Sigmoid colon (tissue), 7 donors: Measurements from ENCODE around the gene NPHP4. TPM values are rescaled to one million over a fixed set of nuclear protein-coding genes. Genes with fewer than 3 reads are reported as not detected.
"Not testable (repeated sequence)": the region's sequence is repeated elsewhere in the genome, so short reads cannot be mapped to it uniquely, and the experiment has no call there.

Experiments
- DNase-seq: peaks from one replicate; pipeline ENCODE4 v3.0.0-alpha.2; 2019
- H3K27ac ChIP-seq, 4 donors: fragments of 200-600 bp; sonication (generic); one replicate each; pipeline ENCODE4 v1.5.1; 2016 to 2019; ENCODE audit warnings: mild to moderate bottlenecking in 1 of 4
- H3K27me3 ChIP-seq, 3 donors: fragments of 200-600 bp; sonication (generic); one replicate each; pipeline ENCODE4 v1.5.1; 2019; ENCODE audit warnings: mild to moderate bottlenecking in 1 of 3
- H3K36me3 ChIP-seq, 4 donors: fragments of 200-600 bp; sonication (generic); one replicate each; pipeline ENCODE4 v1.5.1; 2016 to 2019
- H3K4me1 ChIP-seq, 4 donors: fragments of 200-600 bp; sonication (generic); one replicate each; pipeline ENCODE4 v1.5.1; 2017 to 2019
- H3K4me3 ChIP-seq, 4 donors: fragments of 200-600 bp; sonication (generic); one replicate each; pipeline ENCODE4 v1.5.1; 2017 to 2019; ENCODE audit warnings: mild to moderate bottlenecking in 2 of 4, moderate library complexity in 1 of 4
- H3K9me3 ChIP-seq, 4 donors: fragments of 200-600 bp in 3 of 4; sonication (generic) in 3 of 4; one replicate each; pipeline versions ENCODE4 v1.5.1 to v1.6.1; 2013 to 2019
- CTCF ChIP-seq, 4 experiments: fragments of 450-650 bp in 3 of 4; fragments of 200-600 bp in 1 of 4; IDR thresholded peaks; one replicate each; pipeline ENCODE4 v1.5.1; 2016 to 2019; ENCODE audit warnings: antibody characterized with exemption in 4 of 4, mild to moderate bottlenecking in 3 of 4, moderate library complexity in 2 of 4
- EP300 ChIP-seq, 4 donors: sonication (generic); formaldehyde crosslinking; IDR thresholded peaks; one replicate each; pipeline ENCODE4 v1.6.1; 2017; ENCODE audit warnings: antibody characterized with exemption in 4 of 4
- POLR2A ChIP-seq, 2 donors: fragments of 450-650 bp; IDR thresholded peaks; one replicate each; pipeline ENCODE4 v1.6.1; 2016; ENCODE audit warnings: antibody characterized with exemption in 2 of 2, mild to moderate bottlenecking in 2 of 2, moderate library complexity in 2 of 2
- POLR2AphosphoS5 ChIP-seq, 4 donors: sonication (generic); formaldehyde crosslinking; IDR thresholded peaks; one replicate each; pipeline ENCODE4 v1.6.1; 2017; ENCODE audit warnings: antibody characterized with exemption in 4 of 4
- WGBS, 2 donors: extraction: QIAGEN DNeasy Blood & Tissue Kit; methylation state at CpG; one replicate each; pipeline ENCODE4 v1.1.7; 2013; 5-methylcytosine and 5-hydroxymethylcytosine counted together
- intact Hi-C: fragments of 100-400 bp; cut with DNase I; formaldehyde crosslinking; loops from one replicate; pipeline ENCODE4 v1.15.1; 2023
- polyA plus RNA-seq, 3 donors: library from polyadenylated mRNA; stranded (reverse); fragments of 200-250 nt; gene quantifications; one replicate each; pipeline ENCODE4 v1.2.3, GENCODE V29; 2013
- total RNA-seq, 4 donors: library from RNA; depleted of rRNA; stranded (reverse); fragments of >200 nt; gene quantifications; one replicate each; pipeline ENCODE4 v1.1.0, GENCODE V29; 2016
- donor health status: healthy with polysubstance abuse.
- donor health status: Bipolar disorder and iron deficiency.
- donor health status: healthy.

NPHP4 gene
- total and polyA plus RNA-seq, 7 donors: 0.60 to 12.2 (median 5.7) TPM

- WGBS, 2 donors: 75 to 93% methylated on average over 3 of the region's 3 CpGs
- H3K27ac ChIP-seq: no peak overlapping the region
- H3K4me3 ChIP-seq: no peak overlapping the region
- TF ChIP-seq CTCF (IDR thresholded peaks at IDR 0.05) (no peak), EP300 (IDR thresholded peaks at IDR 0.05) (no peak)
- DNase-seq: no peak
- intact Hi-C loops: no loop called here
- no peaks in the 10 kb centered on the region for H3K27me3 ChIP-seq
- H3K9me3 ChIP-seq: no peaks in the 10 kb centered on the region
- no peaks in the 10 kb centered on the region for H3K36me3 ChIP-seq
- H3K4me1 ChIP-seq: no peaks in the 10 kb centered on the region
These were observed 137.5 kb downstream of the NPHP4 start for GRCh38 chr1:5854754-5855153.

- H3K27ac ChIP-seq, H3K9me3 ChIP-seq, H3K27me3 ChIP-seq, H3K4me1 ChIP-seq, H3K4me3 ChIP-seq, intact Hi-C loops, H3K36me3 ChIP-seq, DNase-seq: not testable (repeated sequence)
- WGBS, 2 donors: 67 to 80% methylated on average over 5 of the region's 5 CpGs
These were observed 138.4 kb downstream of the NPHP4 start for GRCh38 chr1:5853858-5854257.

- intact Hi-C loops: no loop called here
- Histone ChIP-seq H3K27me3 (peaks cover 0 to 29% (median 15%) of the 10 kb centered on the region in 3 donors), H3K9me3 (no peaks in the 10 kb centered on the region), H3K36me3 (no peaks in the 10 kb centered on the region), H3K4me3 (no peak overlapping the region), H3K4me1 (no peaks in the 10 kb centered on the region), H3K27ac (no peak overlapping the region)
- TF ChIP-seq POLR2AphosphoS5 (IDR thresholded peaks at IDR 0.05) (no peak), CTCF (IDR thresholded peaks at IDR 0.05) (no peak), POLR2A (IDR thresholded peaks at IDR 0.05) (no peak), EP300 (IDR thresholded peaks at IDR 0.05) (no peak)
- DNase-seq: no peak
- 61 to 67% methylated on average over 8 of the region's 8 CpGs for WGBS, 2 donors
These were observed 141.7 kb downstream of the NPHP4 start for GRCh38 chr1:5850503-5850902.

GRCh38 chr1:5849550-5849949, 142.7 kb downstream of the NPHP4 start:
- Histone ChIP-seq H3K9me3 (no peaks in the 10 kb centered on the region), H3K27ac (no peak overlapping the region), H3K36me3 (no peaks in the 10 kb centered on the region), H3K27me3 (peaks cover 0 to 37% (median 20%) of the 10 kb centered on the region in 3 donors), H3K4me1 (no peaks in the 10 kb centered on the region), H3K4me3 (no peak overlapping the region)
- WGBS, 2 donors: 62 to 77% methylated on average over 4 of the region's 4 CpGs
- no peak for TF ChIP-seq EP300 (IDR thresholded peaks at IDR 0.05)
- TF ChIP-seq POLR2AphosphoS5 (IDR thresholded peaks at IDR 0.05): no peak
- TF ChIP-seq POLR2A (IDR thresholded peaks at IDR 0.05): no peak
- TF ChIP-seq CTCF (IDR thresholded peaks at IDR 0.05): no peak
- intact Hi-C loops: no loop called here
- DNase-seq: no peak

GRCh38 chr1:5847013-5847659, 145.1 kb downstream of the NPHP4 start:
- TF ChIP-seq EP300 (IDR thresholded peaks at IDR 0.05) (no peak), POLR2AphosphoS5 (IDR thresholded peaks at IDR 0.05) (no peak), POLR2A (IDR thresholded peaks at IDR 0.05) (no peak), CTCF (IDR thresholded peaks at IDR 0.05) (no peak)
- 33 to 39% methylated on average over 27 of the region's 27 CpGs for WGBS, 2 donors
- no peak for DNase-seq
- Histone ChIP-seq H3K4me1 (no peaks in the 10 kb centered on the region), H3K36me3 (no peaks in the 10 kb centered on the region), H3K4me3 (no peak overlapping the region), H3K9me3 (no peaks in the 10 kb centered on the region), H3K27me3 (peaks cover 0 to 41% (median 20%) of the 10 kb centered on the region in 3 donors), H3K27ac (no peak overlapping the region)
- intact Hi-C loops: no loop called here
